ENCODE measurements around the gene DNAI1.
"Not testable (repeated sequence)": the region's sequence is repeated elsewhere in the genome, so short reads cannot be mapped to it uniquely, and the experiment has no call there.

DNAI1 gene

GRCh38 chr9:34430843-34431437 is 27.7 kb upstream of the DNAI1 start:
- H3K27ac ChIP-seq = no peak overlapping the region
- no peak overlapping the region for H3K9ac ChIP-seq
- H3K4me1 ChIP-seq (ENCODE audit: low read depth, poor library complexity, severe bottlenecking) = no peaks in the 10 kb centered on the region
- no peak overlapping the region for H3K4me3 ChIP-seq (IDR thresholded peaks at IDR 0.05; ENCODE audit: insufficient read depth, low read depth, low read length)
- no peaks in the 10 kb centered on the region for H3K79me2 ChIP-seq (ENCODE audit: insufficient read depth, low read depth)
- no peaks in the 10 kb centered on the region for H4K20me1 ChIP-seq (ENCODE audit: insufficient read depth)
- no peak overlapping the region for H2AFZ ChIP-seq (ENCODE audit: low read depth)
- H3K36me3 ChIP-seq (ENCODE audit: insufficient read depth) = no peaks in the 10 kb centered on the region
- H3K27me3 ChIP-seq (ENCODE audit: insufficient read depth, low read depth) = no peaks in the 10 kb centered on the region
- TF ChIP-seq CTCF (conservative IDR thresholded peaks at IDR 0.05; ENCODE audit: low read depth, low read length) = no peak
- no peak overlapping the region for H3K4me2 ChIP-seq

- Histone ChIP-seq H4K20me1 (ENCODE audit: insufficient read depth) (no peaks in the 10 kb centered on the region), H3K4me2 (no peak overlapping the region), H3K79me2 (ENCODE audit: insufficient read depth, low read depth) (no peaks in the 10 kb centered on the region), H3K27me3 (ENCODE audit: insufficient read depth, low read depth) (no peaks in the 10 kb centered on the region), H3K9ac (no peak overlapping the region), H3K36me3 (ENCODE audit: insufficient read depth) (no peaks in the 10 kb centered on the region), H3K4me3 (IDR thresholded peaks at IDR 0.05; ENCODE audit: insufficient read depth, low read depth, low read length) (no peak overlapping the region), H2AFZ (ENCODE audit: low read depth) (no peak overlapping the region), H3K27ac (no peak overlapping the region), H3K4me1 (ENCODE audit: low read depth, poor library complexity, severe bottlenecking) (no peaks in the 10 kb centered on the region)
- no peak for TF ChIP-seq CTCF (conservative IDR thresholded peaks at IDR 0.05; ENCODE audit: low read depth, low read length)
Measured at GRCh38 chr9:34431667-34432066, 26.9 kb upstream of the DNAI1 start.

- Histone ChIP-seq H3K27ac (no peak overlapping the region), H3K4me3 (IDR thresholded peaks at IDR 0.05; ENCODE audit: insufficient read depth, low read depth, low read length) (no peak overlapping the region), H4K20me1 (ENCODE audit: insufficient read depth) (no peaks in the 10 kb centered on the region), H3K36me3 (ENCODE audit: insufficient read depth) (no peaks in the 10 kb centered on the region), H3K79me2 (ENCODE audit: insufficient read depth, low read depth) (no peaks in the 10 kb centered on the region), H3K4me2 (no peak overlapping the region), H3K27me3 (ENCODE audit: insufficient read depth, low read depth) (no peaks in the 10 kb centered on the region), H2AFZ (ENCODE audit: low read depth) (no peak overlapping the region), H3K9ac (no peak overlapping the region), H3K4me1 (ENCODE audit: low read depth, poor library complexity, severe bottlenecking) (no peaks in the 10 kb centered on the region)
- TF ChIP-seq CTCF (conservative IDR thresholded peaks at IDR 0.05; ENCODE audit: low read depth, low read length) = peak; percentile 86
Measured at GRCh38 chr9:34437006-34437925, 21.3 kb upstream of the DNAI1 start.

DNA sequence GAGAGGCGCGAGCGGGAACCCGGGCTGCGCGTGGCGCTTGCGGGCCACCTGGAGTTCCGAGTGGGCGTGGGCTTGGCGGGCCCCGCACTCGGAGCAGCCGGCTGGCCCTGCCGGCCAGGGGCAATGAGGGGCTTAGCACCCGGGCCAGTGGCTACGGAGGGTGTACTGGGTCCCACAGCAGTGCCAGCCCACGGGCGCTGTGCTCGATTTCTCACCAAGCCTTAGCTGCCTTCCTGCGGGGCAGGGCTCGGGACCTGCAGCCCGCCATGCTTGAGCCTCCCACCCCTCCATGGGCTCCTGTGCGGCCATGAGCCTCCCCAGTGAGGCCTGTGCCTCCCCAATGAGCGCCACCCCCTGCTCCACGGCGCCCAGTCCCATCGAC is 20.7 kb upstream of the DNAI1 start:
- not testable (repeated sequence) for H3K4me1 ChIP-seq (ENCODE audit: low read depth, poor library complexity, severe bottlenecking); H4K20me1 ChIP-seq (ENCODE audit: insufficient read depth); H3K27me3 ChIP-seq (ENCODE audit: insufficient read depth, low read depth); H3K79me2 ChIP-seq (ENCODE audit: insufficient read depth, low read depth); H3K4me2 ChIP-seq; H3K36me3 ChIP-seq (ENCODE audit: insufficient read depth); H3K9ac ChIP-seq; H3K4me3 ChIP-seq (IDR thresholded peaks at IDR 0.05; ENCODE audit: insufficient read depth, low read depth, low read length); H2AFZ ChIP-seq (ENCODE audit: low read depth); H3K27ac ChIP-seq

GRCh38 chr9:34438465-34438864 is 20.1 kb upstream of the DNAI1 start:
- H2AFZ ChIP-seq (ENCODE audit: low read depth); H3K79me2 ChIP-seq (ENCODE audit: insufficient read depth, low read depth); H3K27ac ChIP-seq; H3K4me3 ChIP-seq (IDR thresholded peaks at IDR 0.05; ENCODE audit: insufficient read depth, low read depth, low read length); H3K9ac ChIP-seq; H3K27me3 ChIP-seq (ENCODE audit: insufficient read depth, low read depth); H3K4me2 ChIP-seq; H3K4me1 ChIP-seq (ENCODE audit: low read depth, poor library complexity, severe bottlenecking); H3K36me3 ChIP-seq (ENCODE audit: insufficient read depth); H4K20me1 ChIP-seq (ENCODE audit: insufficient read depth): not testable (repeated sequence)
